ENCODE measurements around the gene CDHR2. TPM values are rescaled to one million over a fixed set of nuclear protein-coding genes. Genes with fewer than 3 reads are reported as not detected.
A peak's percentile ranks its signal among the peaks of the same experiment; 100 is the strongest.

Gene CDHR2
- polyA plus RNA-seq, 1 experiment, result not detected

- Histone ChIP-seq H3K9me3 (ENCODE audit: control insufficient read depth, insufficient read depth, low read length) (no peaks in the 10 kb centered on the region), H3K27ac (ENCODE audit: low read depth, low read length) (peak overlapping the region; percentile 11), H3K4me3 (ENCODE audit: low read depth, low read length) (no peak overlapping the region), H3K27me3 (ENCODE audit: control insufficient read depth, insufficient read depth, low read length) (no peaks in the 10 kb centered on the region)
- no peak for DNase-seq (ENCODE audit: low read depth, low spot score)
- ChIA-PET CTCF (interaction anchor here (1.4 to 1.6 kb wide), 3 partner anchors 31 to 55 kb away, joined by 4 to 5 read pairs (median 4); no protein-coding TSS in a partner anchor), POLR2A (no interaction called here)
- TF ChIP-seq CTCF (IDR thresholded peaks at IDR 0.05; ENCODE audit: low read depth, low read length), result no peak
Observed at GRCh38 chr5:176606032-176606431, 56.9 kb downstream of the CDHR2 start.

GRCh38 chr5:176606875-176607274 lies 57.7 kb downstream of the CDHR2 start:
- Histone ChIP-seq H3K27me3 (ENCODE audit: control insufficient read depth, insufficient read depth, low read length) (no peaks in the 10 kb centered on the region), H3K4me3 (ENCODE audit: low read depth, low read length) (no peak overlapping the region), H3K9me3 (ENCODE audit: control insufficient read depth, insufficient read depth, low read length) (no peaks in the 10 kb centered on the region), H3K27ac (ENCODE audit: low read depth, low read length) (no peak overlapping the region)
- no peak for DNase-seq (ENCODE audit: low read depth, low spot score)
- CTCF ChIA-PET, result interaction anchor here (1.4 to 2.9 kb wide), 4 partner anchors 32 to 54 kb away, joined by 4 to 8 read pairs (median 4); no protein-coding TSS in a partner anchor
- POLR2A ChIA-PET, result no interaction called here
- TF ChIP-seq CTCF (IDR thresholded peaks at IDR 0.05; ENCODE audit: low read depth, low read length), result no peak

GRCh38 chr5:176608142-176608705 lies 59.1 kb downstream of the CDHR2 start:
- Histone ChIP-seq H3K4me3 (ENCODE audit: low read depth, low read length) (no peak overlapping the region), H3K27me3 (ENCODE audit: control insufficient read depth, insufficient read depth, low read length) (no peaks in the 10 kb centered on the region), H3K9me3 (ENCODE audit: control insufficient read depth, insufficient read depth, low read length) (no peaks in the 10 kb centered on the region), H3K27ac (ENCODE audit: low read depth, low read length) (no peak overlapping the region)
- DNase-seq (ENCODE audit: low read depth, low spot score), result no peak
- no peak for TF ChIP-seq CTCF (IDR thresholded peaks at IDR 0.05; ENCODE audit: low read depth, low read length)
- ChIA-PET CTCF (interaction anchor here (2.0 to 2.9 kb wide), 2 partner anchors 35 to 53 kb away, joined by 8 to 9 read pairs; no protein-coding TSS in a partner anchor), POLR2A (interaction anchor here (0.6 kb wide), 1 partner anchor 54 kb away, joined by 5 read pairs; no protein-coding TSS in a partner anchor)

GRCh38 chr5:176608937-176609723 lies 60.0 kb downstream of the CDHR2 start:
- Histone ChIP-seq H3K4me3 (ENCODE audit: low read depth, low read length) (peak overlapping the region; percentile 73), H3K27me3 (ENCODE audit: control insufficient read depth, insufficient read depth, low read length) (no peaks in the 10 kb centered on the region), H3K27ac (ENCODE audit: low read depth, low read length) (no peak overlapping the region), H3K9me3 (ENCODE audit: control insufficient read depth, insufficient read depth, low read length) (no peaks in the 10 kb centered on the region)
- TF ChIP-seq CTCF (IDR thresholded peaks at IDR 0.05; ENCODE audit: low read depth, low read length), result no peak
- ChIA-PET CTCF (interaction anchor here (0.7 to 2.9 kb wide), 3 partner anchors 36 to 54 kb away, joined by 3 to 9 read pairs (median 8); no protein-coding TSS in a partner anchor), POLR2A (interaction anchor here (0.6 kb wide), 1 partner anchor 40 kb away, joined by 5 read pairs; no protein-coding TSS in a partner anchor)
- DNase-seq (ENCODE audit: low read depth, low spot score), result no peak
